ENCODE measurements around the gene SLC17A9.

The SLC17A9 gene

GRCh38 chr20:62969939-62970306 is 17.4 kb downstream of the SLC17A9 start:
- DNase-seq, result no peak

DNA sequence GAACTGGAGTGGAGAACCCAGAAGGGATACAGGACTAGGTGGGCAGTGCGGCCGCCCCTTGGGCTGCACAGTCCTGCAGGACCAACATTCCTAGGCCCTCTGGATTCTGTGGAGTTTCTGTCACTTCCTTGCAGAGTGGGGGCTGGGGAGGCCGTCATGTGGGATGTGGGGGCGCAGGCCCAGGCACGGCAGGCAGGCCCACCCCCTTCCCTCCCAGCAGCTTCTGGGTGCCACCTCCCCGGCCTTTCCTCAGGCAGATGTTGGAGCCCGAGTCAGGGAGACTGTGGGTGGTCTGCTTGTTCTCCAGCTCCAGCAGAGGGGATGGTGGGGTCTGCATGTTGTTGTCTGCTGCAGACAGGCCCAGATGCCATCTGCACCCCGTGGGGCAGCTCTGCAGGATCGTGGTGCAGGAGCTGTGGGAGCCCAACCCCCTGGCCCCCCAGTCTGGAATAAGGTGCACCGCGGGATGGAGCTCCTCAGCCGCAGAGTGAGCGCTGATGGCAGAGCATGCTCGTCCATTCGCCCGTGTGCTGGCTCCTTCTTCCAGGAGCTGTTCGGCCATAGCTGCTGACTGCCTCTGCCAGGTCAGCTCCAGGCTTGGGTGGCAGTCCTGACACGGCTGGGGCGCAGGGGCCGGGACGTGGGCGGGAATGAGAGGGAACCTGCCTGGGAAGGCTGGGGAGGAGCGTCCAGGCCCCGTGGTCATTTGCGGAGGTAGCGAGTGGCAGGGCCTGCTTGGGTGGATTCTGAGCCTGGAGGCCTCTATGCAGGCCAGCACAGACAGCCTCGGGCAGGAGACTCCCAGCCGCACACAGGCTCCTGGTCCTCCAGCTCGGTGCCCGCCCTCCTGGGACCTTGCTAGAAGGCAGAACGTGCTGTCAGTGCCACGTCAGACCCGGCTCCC is 18.1 kb downstream of the SLC17A9 start:
- no peak for DNase-seq

DNA sequence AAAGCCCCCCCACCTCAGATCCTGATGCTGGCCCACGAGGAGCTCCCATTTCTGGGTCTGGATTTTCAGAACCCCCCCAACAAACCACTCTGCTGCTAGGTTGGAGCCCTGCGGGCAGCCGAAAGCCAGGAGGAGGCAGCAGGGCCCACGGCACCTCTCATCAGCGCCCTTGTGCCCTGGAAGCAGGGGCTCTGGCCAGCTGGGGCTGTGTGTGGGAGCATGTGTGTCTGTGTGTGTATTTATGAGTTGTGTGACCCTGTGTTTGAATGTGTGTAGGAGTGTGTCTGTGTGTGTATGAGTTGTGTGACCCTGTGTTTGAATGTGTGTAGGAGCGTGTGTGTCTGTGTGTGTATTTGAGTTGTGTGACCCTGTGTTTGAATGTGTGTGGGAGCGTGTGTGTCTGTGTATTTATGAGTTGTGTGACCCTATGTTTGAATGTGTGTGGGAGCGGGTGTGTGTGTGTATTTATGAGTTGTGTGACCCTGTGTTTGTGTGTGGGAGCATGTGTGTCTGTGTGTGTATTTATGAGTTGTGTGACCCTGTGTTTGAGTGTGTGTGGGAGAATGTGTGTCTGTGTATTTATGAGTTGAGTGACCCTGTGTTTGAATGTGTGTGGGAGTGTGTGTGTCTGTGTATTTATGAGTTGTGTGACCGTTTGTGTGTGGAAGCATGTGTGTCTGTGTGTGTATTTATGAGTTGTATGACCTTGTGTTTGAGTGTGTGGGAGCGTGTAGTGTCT is 18.9 kb downstream of the SLC17A9 start:
- DNase-seq, result no peak

GRCh38 chr20:62971950-62972844 is 19.7 kb downstream of the SLC17A9 start:
- DNase-seq, result peak; percentile 56

DNA sequence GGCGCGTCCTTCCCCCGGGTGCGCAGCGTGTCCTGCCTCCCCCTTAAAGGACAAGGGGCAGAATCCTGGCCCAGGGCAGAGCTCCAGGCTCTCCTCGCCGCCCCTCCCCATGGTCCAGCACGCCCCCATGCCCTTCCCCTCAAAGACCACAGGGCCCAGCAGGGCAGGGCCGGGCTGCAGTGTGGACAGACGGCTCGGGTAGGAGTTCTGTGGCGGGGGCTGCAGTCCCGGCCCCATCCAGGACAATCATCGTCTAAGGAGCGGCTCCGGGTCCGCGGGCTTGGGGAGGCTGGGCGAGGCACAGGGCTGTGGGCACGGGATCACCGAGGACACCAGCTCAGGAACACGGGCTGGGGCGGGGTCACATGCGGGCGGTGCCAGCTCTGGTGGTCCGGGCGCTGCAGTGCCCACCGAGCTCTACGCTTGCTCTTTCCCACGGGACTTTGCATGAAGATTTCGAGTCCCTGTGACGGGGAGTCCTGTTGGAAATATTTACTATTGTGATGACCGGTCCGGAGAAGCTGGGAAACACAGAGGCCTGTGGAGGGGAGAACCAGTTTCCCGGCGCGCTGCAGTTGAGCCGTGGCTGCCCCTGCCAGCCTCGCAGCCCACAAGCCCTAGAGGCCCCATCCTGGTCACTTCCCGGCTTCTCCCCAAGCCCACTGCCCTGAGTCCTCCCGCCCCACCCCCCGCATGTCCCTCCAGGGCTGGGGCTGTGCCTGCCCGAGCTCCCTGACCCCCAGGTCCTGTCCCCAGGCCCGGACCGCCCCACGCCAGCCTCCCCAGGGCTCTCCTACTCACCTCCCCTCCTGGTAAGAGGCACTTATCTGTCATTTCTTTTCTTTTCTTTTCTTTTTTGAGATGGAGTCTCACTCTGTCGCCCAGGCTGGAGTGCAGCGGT is 20.6 kb downstream of the SLC17A9 start:
- DNase-seq, result no peak

DNA sequence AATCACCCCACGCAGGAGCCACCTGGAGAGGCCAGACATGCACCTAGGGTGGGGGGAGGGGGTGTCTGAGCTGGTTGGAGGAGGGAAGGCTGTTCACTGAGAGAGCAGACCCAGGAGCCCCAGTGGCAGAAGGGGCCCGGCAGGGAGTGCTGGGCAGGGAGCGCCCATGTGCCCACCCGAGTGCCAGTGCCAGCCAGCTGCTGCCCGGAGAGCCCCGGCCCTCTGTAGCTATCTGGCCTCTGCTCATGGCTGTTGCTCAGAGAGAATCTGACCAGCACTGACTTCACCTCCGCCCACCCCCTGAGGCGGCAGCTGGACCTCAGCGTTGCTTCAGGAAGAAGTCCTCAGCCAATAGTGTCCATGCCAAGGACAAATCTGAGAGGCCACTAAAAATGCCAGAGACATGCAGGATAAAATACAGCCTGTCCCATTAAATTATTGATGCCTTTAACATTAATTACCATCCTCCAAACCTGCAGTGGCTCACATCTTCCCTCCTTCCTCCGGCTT is 22.8 kb downstream of the SLC17A9 start:
- DNase-seq, result no peak

GRCh38 chr20:62975812-62976508 is 23.5 kb downstream of the SLC17A9 start:
- DNase-seq, result no peak

DNA sequence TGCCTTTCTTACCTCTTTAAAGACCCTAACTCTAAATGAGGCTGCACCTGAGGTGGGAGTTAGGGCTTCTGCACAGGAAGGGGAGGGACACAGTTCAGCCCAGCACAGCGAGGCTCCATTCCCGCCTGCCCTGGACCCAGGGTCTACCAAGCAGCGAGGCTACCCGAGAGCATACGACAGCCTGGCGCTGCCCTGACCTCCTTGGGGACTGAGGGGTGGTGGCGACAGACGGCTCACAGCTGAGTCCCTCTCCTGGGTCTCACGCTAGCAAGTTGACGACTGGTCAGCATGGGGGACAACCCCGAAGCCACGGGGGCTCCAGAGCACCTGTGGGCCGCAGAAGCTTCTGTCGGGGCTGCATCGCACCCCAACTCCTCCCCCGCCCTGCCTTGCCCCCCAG is 24.4 kb downstream of the SLC17A9 start:
- DNase-seq, result no peak

DNA sequence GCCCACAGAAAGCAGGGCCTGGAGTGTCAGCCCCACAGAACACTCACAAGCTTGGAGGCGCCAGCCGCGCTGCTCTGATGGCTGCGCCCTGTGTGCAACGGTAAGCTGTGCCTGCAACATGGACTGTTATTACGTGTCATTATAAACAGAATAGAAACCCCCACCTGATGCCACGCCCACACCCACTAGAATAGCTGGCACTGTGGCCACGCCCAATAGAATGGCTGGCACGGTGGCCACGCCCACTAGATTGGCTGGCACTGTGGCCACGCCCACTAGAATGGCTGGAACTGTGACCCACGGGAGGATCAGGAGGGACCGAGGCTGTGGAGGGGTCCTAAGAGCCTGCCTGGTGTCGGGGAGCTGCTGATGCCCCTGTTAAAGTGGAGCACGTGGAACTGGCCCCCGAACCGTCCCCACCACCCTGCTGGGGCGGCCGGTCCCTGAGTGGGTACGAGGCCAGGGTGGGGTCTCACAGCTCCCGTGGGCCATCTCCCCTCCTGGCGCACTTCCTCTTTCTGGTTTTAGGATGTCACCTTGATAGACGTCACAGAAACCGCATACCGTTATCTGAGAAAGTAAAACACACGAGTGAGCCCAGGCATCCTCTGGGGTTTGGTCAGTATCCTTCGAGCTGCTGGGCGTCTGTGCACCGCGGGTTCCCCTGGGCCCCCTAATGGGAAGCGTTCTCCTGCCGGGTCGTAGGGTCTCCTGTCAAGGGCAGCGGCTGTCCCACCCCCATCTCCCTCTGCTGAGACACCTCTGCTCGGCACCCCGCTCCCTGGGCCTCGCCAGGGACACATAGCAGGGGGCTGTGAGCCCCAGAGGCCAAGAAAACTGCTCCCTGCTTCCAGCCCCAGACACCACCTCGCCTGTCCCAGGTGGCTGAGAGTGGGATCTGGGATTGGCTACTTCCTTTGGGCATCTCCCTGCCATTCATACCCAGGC is 25.4 kb downstream of the SLC17A9 start:
- peak; percentile 50 for DNase-seq

- DNase-seq, result no peak
Measured at GRCh38 chr20:62978561-62978943, 26.0 kb downstream of the SLC17A9 start.

- DNase-seq, result no peak
Measured at GRCh38 chr20:62979310-62979709, 26.8 kb downstream of the SLC17A9 start.

DNA sequence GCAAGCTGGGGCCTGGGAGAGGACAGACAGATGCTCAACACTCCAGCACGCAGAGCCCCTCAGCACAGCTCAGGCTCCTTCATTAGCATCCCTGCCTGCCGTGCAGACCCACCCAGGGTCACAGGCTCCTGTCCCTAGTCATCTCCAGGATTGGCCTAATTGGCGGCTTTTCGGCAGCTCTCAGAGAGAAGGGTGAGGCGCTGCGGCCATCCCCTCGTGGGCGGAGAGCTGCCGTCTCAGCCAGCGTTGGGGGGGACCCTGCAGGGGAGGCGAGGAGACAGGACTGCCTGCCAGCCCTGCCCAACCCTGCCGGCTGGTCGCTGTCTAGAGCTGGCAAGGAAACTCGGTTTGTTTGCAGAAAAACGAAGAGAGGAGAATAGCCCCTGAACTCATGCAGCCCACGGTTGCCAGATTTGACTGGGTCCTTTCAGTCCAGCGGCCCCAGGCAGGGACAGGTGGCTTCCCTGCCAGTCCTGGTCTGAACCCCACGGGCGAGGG is 27.4 kb downstream of the SLC17A9 start:
- no peak for DNase-seq

DNA sequence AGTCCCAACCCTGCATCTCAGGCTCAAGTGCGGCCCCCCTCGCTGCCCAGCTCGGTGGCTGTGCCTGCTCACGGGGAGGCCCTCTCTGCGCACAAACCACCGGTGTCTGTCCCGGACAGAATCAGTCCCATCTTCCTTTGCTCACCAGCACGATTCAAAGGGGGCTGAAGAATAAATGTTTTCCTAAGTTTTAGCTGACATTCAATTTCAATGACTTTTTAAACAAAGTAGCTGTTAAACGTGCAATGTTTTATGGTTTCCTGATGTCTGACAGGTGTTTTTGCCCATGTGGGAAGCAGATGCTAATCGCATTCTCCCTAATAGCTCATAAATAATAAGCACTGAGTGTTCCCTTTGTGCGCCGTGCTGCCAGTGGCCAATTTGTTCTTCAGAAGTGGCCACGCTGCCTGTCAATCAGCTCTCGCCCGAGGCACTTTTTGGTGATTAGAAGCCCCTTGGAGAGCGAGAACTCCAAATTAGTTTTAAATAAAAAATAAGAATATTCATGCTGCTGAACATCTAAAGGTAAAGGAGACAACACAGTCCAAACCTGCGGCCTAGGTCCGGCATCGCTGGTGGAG is 28.0 kb downstream of the SLC17A9 start:
- peak; percentile 70 for DNase-seq

DNA sequence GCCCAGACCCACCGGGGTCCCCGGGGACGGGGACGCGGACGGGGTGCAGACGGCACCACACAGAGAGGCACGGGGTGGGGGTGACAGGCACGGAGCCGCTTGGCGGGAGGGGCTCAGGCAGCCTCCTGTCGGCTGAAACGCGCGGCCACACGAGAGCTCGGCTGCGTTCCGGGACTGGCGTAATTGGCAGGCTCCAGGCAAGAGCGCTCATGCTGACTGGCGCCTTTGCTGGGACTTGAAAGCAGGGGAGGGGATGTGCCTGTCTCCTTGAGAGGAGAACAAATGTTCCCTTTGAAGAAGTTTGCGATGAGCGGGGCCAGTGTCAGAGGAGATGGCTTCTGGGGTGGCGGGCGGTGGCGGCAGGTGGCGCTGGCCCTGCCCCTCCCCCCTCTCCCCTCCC is 28.5 kb downstream of the SLC17A9 start:
- peak; percentile 48 for DNase-seq

DNA sequence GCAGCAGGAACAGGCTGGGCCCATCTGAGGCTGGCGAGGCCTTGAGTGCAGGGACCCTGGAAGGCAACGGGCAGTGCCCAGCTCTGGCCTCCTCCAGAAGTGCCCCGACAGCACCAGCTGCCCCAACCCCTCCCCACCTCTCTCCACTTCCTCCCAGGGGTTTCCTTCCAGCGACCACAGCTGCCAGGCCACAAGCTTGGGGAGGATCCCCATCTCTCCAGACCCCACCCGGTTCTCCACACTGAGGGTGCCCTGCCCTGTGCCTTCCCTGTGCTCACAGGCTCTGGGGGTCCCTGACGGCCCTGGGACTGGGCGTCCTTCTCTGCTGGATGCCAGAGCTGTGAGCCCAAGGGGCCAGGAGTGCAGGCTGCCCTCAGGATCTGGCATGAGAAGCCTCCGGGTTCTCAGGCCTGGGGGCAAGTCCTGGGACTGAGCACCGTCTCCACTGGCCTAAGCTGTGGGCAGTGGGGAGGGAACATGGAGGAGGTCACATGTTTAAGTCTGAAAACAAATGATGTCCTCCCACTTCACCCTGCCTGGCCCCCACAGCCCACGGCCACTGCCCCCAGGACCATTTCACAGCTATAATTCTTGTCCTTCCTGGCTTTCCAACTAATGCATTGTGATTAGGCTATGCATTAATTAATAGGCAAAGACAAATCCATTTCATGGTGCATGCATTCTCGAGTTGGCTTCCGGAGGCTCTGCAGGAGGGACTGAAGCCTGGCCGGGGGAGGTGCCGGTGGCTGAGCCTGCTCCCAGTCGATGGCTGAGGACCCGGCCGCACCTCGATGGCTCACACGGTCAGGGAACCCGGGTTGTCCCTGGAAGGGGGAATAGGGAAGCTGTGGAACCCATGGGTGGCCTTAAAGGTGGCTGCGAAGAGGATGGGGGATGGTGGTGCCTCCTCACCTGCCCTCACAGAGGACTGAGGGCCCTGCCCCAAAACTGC is 29.9 kb downstream of the SLC17A9 start:
- DNase-seq, result no peak

DNA sequence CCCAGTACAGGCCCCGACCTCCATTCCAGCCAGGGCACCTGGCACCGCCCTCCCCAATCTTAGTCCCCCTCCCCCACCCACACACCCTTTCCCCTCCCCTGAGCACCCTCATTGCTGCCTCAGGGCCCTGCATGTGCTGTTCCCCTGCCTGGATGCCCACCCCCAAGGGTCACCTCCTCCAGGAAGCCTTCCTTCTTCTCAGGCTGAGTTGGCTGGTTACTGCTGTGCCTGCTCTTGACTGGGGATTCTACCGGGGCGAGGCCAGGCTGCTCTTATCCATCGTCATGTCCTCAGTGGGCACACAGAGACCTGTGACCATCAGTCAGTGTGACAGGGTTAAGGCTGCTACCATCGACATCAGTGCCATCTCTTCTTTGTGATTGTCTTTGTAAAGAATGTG is 30.7 kb downstream of the SLC17A9 start:
- DNase-seq, result no peak

- DNase-seq, result peak; percentile 36
Measured at GRCh38 chr20:62984666-62985443, 32.3 kb downstream of the SLC17A9 start.

GRCh38 chr20:62985444-62985778 is 32.9 kb downstream of the SLC17A9 start:
- no peak for DNase-seq
